Stimulated activated CD8-positive, alpha-beta memory T cell treated with anti-CD3 and anti-CD28 coated beads, Interleukin-7, amount 100 ng/mL, for 1 hour (primary cell): ENCODE data around the gene STAT5A.
"Not testable (repeated sequence)": the region's sequence is repeated elsewhere in the genome, so short reads cannot be mapped to it uniquely, and the experiment has no call there.

ENCODE experiments used
- DNase-seq, 2 donors: peaks; one replicate each; pipeline ENCODE4 v3.0.0-alpha.2; 2020; ENCODE audit warnings: low read depth in 2 of 2

The STAT5A gene

DNA sequence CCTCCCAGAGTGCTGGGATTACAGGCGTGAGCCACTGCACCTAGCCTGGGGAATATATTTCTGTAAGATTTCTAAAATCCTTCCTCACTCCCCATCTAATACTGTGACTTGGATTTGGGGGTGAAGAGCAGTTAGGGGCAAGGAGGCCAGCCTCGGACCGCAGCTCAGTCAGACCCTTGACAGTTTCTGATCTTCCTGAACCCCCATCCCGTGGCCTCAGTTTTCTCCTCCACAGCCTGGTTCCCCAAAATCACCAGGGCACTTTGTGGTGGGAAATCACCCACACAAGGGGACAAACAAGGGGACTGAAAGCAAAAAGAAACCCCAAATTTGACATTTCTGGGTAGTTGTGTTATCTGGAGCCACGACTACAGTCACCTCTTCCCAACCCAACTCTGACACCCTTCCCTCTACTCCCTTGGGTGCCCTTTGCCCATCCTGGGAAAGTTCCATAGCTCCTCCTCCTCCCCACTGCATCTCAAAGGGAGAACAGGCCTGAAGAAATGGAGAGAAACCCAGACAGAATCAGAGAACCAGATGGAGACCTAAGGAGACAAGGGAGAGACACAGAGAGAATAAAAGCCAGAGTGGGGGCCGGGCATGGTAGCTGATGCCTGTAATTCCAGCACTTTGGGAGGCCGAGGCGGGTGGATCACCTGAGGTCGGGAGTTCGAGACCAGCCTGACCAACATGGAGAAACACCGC, 2.8 kb upstream of the STAT5A start:
- no peak for DNase-seq

DNA sequence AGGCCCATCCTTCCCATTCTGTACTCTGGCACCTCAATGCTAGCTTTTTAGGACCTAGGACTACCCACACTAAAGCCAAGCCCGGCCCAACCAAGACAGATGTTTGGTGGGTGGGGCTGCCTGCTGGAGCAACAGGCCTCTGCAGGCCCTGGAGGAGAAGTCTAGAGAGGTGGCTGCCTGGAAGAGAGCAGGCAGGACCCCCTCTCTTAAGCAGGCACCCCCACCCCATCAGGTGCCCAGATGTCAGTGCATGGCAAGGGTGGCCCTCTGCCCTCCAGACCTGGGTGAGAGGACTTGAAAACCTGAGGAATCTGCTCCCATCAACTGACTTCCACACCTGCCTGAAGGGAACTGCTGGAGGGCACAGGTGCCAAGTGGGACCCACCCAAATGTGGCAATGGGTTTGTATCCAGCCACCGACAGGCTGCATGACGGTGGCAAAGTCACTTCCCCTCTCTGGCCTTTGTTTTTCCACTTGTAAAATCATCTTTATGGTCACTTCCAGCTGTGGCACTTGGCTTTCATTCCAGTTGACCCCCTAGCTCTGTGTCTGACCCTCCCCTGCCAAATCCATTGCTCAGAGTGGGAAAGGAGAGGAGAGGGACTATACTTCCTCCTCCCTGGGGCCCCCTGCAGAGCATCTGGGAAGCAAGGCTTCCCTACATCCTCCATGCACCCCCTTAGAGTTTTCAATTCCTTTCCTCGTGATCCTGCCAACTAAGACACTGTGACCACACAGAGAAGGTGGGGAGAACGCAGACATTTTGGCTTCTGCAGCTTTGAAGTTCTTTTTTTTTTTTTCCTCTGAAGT, 1.7 kb upstream of the STAT5A start:
- no peak for DNase-seq

DNA sequence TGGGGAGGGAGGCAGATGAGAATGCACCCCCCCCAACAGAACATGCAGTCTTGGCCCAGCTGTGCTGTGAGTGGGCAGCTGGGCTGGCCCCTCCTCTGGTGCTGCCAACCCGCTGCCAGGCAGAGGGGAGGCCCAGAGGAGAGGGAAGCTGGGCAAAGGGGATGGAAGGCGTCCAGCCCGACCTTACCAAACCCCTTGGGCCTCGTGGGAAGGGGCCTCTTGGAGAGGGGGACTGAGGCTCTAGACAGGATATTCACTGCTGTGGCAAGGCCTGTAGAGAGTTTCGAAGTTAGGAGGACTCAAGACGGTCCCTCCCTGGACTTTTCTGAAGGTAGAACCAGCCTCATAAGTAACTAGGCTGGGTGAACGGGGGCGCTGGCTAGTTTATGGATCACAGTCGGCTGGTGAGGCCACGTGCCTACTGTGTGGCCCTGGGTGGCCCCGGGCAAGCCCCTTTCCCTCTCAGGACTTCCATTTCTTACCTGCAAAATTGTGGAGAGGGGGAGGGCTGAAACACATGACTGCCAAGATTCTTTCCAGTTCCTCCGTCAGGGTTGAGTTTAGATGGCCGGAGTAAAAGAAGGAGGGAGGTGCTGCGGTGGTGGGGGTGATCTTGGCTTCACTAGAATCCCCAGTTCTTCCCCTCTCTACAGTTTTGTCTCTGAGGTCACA, 857 bp upstream of the STAT5A start:
- DNase-seq = no peak

DNA sequence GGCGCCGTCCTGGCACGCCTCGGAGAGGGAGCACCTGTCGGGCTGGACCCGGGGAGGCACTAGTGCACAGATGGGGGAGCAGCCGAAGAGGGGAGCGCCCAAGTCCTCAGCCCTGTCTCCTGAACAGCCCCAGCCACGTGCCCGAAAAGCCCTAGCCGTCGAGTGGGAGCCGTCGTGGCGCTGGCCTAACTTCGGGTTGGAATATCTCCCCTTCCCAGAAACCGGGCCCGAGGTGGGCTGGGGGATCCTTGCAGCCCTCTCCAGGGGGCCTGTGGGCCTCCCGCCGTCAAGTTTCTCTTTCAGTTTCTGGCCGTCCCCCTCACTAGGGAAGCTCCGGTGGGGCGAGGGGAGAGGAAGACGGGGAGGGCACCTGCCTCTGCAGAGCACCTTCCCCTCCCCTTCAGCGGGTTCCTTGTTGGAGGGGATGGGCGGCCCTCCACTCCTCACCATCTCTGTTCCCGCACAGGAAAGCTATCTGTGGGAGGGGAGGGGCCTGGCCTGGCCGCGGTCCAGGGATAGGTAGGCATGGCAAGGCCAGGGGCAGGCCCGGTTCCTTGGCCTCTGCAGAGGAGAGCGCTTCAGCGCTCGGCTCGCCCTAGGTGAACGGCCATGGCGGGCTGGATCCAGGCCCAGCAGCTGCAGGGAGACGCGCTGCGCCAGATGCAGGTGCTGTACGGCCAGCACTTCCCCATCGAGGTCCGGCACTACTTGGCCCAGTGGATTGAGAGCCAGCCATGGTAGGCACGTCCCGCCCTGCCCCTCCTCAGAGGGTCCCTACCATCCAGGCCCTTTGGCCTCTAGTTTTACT, 709 bp downstream of the STAT5A start:
- peak in 1 of 2 donors; percentile 14 for DNase-seq

DNA sequence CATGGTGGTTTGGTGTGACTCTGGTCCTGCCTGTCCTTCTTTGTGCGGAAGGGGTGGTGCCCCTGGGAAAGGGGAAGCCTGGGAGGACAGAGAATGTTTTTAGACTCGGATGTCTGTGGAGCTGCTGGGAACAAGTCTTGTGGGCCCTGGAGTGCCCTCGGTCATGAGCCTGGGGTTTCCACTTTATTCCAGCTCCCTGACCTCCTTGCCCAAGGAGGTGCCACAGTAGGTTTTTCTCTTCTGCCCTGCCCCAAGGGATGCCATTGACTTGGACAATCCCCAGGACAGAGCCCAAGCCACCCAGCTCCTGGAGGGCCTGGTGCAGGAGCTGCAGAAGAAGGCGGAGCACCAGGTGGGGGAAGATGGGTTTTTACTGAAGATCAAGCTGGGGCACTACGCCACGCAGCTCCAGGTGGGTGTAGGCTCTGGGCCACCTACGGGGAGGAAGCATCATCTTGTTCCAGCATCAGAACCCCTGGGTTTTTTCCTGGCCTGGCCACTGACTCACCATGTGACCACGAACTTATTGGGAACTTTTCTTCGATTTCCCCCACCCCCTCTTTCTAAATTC, 1.4 kb downstream of the STAT5A start:
- DNase-seq = no peak

DNA sequence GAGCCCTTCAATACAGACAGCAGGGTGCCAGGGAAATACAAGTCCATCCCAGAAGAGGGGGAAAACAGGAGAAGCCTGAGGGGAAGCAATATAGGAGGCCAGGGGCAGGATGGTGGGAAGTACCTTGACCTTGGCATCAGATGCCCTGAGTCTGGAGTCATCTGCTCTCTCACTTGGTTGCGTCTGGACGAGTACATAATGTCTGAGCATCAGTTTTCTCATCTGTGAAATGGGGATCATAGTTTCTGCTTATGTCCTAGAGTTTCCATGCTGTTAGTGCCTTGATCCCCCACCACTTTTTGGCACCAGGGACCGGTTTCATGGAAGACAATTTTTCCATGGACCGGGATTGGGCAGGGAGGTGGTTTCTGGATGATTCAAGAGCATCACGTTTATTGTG, 2.3 kb downstream of the STAT5A start:
- DNase-seq = no peak

DNA sequence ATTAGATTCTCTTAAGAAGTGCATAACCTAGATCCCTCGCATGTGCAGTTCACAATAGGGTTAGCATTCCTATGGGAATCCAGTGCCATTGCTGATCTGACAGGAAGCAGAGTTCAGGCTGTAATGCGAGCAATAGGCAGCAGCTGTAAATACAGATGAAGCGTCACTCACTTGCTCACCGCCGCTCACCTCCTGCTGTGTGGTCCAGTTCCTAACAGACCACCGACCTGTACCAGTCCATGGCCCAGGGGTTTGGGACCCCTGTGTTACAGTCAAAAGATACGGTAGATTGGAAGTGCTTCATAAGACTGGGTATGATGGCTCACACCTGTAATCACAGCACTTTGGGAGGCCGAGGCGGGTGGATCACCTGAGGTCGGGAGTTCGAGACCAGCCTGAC, 2.8 kb downstream of the STAT5A start:
- no peak for DNase-seq

DNA sequence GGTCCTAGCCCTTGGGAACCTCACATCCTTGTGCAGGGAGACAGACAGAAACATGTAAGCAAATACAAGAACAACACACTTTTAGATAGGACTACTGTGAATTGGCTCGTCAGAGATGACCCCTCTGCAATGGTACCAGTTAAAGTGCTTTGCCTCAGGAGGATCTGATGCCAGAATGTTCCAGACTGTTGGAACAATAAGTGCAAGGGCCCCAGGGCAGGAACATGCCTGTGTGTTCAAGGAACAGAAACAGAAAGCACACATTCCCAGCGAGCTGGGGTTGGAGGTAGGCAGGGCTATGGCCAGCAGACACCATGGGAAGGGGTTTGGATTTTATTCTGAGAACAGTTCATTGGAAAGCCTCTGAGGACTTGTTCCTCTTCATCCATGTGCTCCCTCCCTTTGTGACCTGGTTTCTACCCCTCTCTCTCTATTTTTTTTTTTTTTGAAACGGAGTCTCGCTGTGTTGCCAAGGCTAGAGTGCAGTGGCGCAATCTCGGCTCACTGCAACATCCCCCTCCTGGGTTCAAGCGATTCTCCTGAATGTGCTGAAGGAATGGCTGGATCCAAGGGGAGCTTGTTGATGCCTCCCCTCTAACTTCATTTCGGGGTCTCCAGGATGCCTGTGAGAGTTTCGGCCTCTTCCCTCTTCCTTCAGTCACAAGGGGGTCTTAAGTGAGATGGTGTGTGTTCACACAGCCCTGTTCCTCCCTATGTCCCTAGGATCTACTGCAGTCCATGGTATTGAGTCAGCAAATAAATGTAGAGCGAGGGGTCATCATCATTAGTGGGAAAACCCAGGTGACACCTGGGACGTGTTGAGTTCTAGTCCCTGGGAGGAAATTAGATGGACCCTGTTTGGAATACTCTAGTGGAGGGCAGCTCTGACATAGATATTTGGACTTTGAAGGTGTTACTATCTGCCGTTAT, 6.4 kb downstream of the STAT5A start:
- DNase-seq = no peak

DNA sequence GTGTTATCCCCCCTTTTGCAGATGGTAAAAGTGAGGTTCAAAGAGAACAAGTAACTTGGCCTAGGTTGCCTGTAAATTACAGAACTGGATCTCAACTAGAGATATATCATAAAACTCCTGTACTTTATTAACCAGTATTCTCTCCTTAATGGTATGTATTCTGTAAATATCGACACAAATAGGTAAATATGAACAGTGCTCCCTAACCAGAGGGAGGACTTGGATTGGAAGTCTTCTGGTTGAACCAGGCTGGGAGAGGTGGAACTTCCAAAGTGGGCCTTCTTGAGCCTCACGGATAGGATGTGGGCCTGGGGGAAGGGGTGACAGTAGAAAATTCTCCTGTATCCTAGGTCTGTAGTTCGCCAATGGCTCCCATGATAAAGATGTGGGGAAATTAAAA, 7.7 kb downstream of the STAT5A start:
- no peak for DNase-seq

DNA sequence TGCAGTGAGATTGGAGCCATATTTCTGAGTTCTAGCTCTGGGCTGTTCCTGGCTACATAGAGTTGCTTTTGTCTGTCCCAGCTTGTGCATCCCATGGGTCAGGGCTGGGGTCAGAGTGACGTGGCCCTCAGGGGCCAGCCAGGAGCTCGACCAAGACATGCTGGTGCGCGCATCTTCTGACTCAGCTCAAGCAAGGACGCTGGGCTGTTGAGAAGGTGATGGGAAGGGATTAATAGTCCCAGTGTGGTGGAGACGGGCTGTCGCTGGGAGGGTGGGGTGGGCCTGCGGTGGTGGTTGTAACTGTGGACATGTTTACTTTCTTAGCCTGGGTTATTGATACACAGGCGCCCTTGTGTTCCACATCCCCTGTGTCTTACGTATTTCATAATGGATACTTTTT, 9.5 kb downstream of the STAT5A start:
- DNase-seq = not testable (repeated sequence)

DNA sequence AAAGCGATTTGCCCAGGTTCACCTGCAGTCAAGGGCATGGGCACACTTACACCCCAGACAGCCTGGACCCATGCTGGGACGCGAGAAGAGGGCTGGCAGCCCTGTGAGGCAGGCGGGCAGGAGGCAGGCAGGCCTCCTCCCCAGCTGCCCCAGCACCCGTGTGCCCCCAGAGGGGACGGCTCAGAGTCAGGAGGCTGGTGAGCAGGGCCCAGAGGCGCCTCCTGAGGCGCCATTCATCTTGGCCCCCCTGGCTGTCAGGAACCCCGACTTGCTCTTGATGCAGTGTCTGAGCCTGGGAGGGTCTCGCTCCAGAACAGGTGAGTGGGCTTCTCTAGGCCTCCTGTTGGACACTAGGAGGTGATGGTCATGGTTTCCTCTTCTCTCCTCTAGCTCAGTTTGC, 11.1 kb downstream of the STAT5A start:
- not testable (repeated sequence) for DNase-seq

DNA sequence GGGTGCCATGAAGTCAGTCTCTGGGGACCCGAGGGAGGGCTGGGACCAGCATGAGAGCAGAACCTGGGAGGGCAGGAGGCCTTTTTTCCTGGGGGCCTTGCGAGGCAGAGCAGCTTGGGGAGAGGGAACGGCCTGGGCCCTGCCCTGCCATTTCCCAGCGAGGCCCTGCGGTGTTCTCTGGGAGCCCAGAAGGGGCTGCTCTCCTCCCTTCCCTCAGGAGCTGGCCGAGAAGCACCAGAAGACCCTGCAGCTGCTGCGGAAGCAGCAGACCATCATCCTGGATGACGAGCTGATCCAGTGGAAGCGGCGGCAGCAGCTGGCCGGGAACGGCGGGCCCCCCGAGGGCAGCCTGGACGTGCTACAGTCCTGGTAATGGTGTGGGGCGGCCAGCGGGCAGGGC, 11.6 kb downstream of the STAT5A start:
- DNase-seq = not testable (repeated sequence)

DNA sequence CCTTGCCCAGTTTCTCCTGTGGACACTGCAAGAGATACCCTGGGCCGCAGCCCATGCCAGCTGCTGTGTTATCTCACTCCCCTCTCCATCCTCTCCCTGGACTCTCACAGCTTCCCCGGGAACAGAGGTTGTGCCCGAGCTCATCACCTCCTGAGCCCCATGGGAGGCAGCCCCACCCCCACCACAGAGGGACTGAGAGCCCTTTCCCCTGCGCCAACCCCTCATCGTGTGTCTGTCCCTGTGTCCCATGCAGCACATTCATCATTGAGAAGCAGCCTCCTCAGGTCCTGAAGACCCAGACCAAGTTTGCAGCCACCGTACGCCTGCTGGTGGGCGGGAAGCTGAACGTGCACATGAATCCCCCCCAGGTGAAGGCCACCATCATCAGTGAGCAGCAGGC, 12.7 kb downstream of the STAT5A start:
- no peak for DNase-seq

DNA sequence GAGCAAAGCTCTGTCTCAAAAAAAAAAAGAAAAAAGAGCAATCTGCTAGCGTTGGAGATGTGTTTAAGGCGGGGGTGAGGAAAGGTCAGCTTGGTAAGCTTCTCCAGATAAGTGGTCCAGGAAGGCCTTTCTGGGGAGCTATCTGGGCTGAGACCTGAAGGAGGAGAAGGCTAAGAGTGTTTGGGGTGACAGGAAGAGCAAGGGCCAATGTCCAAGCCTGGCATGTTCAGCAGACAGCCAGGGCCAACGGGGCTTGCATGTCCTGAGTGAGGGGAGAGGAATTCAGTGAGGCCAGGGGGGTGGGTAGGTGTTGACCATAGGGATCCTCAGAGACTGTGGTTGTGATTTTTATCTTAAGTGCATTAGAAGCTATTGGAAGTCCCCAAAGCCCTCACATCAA, 15.4 kb downstream of the STAT5A start:
- DNase-seq = no peak

DNA sequence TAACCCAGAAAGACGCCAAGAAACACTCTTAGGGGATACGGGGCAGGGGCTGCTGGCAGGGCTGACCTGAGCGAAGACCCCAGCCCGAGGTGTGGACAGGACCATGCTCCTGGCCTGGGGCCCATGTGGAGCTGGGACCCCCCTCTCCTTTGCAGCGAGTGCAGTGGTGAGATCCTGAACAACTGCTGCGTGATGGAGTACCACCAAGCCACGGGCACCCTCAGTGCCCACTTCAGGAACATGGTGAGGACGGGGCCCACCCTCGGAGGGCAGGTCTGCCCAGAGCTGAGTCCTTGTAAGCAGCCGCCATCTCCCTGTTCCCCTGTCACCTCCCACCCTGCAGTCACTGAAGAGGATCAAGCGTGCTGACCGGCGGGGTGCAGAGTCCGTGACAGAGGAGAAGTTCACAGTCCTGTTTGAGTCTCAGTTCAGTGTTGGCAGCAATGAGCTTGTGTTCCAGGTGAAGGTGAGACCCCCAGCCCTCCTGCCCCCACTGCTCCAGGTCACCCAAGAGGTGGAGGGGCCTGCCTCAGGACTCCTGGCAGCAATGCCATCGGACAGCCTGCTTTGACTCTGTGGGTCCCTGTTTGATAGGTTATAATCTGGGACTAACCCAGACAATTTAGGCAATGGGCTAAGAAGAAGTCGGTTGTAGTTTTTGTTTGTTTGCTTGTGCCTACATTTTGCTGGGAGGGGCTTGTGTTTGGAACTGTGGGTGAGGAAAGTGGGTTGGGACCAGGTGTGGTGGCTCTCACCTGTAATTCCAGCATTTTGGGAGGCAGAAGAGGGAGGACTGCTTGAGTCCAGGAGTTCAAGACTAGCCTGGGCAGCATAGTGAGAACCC, 16.1 kb downstream of the STAT5A start:
- DNase-seq = no peak

DNA sequence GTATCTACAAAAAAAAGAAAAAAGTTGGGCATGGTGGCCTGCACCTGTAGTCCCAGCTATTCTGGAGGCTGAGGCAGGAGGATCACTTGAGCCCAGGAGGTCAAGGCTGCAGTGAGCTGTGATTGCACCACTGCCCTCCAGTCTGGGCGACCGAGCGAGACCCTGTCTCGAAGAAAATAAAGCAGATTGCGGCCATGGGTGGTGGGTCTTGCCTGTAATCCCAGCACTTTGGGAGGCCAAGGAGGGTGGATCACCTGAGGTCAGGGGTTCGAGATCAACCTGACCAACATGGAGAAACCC, 16.7 kb downstream of the STAT5A start:
- not testable (repeated sequence) for DNase-seq

DNA sequence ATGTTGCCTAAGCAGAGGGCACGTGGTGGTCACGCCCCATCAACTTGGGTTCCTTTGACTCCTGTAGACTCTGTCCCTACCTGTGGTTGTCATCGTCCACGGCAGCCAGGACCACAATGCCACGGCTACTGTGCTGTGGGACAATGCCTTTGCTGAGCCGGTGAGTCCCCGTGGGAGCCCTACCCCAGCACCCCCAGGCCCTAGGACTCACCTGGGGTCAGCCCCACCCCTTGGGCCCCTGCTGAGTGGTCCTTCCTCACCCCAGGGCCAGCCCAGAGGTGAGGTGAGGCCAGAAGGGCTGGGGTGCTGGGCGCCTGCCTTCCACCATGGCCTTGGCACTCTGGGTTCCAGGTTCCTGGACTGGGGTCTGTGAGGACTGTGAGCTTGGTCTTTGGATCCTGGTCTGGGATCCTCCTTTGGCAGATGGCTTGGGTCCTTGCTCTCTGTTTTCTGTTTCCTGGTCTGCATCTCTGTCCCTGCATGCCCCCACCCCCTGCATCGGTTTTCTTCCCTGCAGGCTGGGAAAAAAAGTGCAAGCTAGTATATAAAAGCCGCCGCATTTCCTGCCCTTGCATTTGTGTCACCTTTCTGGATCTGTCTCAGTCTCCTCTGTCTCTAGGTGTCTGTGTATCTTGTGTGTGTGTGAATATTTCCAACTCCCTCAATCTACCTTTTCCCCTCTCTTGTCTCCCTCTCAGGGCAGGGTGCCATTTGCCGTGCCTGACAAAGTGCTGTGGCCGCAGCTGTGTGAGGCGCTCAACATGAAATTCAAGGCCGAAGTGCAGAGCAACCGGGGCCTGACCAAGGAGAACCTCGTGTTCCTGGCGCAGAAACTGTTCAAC, 17.5 kb downstream of the STAT5A start:
- DNase-seq = no peak

DNA sequence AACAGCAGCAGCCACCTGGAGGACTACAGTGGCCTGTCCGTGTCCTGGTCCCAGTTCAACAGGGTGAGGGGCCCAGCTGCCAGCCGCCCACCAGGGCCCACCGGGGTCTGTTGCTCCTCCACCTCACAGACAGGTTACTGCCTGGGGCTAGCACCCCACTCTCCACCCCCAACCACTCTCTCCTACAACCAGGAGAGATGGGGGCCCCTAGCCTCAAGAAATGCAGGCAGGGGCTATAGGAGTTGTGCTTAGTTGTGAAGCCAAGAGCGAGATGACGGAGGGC, 18.0 kb downstream of the STAT5A start:
- DNase-seq = no peak

DNA sequence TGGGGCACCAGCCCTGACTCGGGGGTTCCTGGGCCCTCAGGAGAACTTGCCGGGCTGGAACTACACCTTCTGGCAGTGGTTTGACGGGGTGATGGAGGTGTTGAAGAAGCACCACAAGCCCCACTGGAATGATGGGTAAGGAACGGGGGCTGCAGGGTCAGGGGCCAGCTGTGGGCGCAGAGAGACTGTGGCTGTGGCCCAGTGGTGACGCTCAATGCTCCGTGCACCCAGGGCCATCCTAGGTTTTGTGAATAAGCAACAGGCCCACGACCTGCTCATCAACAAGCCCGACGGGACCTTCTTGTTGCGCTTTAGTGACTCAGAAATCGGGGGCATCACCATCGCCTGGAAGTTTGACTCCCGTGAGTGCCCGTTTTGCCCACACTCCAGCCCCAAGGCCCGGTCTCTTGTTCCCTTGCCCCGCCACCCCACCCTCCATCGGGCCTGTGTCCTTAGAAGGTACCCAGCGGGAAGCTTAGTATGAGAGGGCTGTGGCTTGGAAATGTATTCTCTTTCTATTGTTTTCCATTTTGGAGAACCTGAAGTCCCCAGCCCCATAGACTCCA, 19.1 kb downstream of the STAT5A start:
- DNase-seq = no peak
